Upper lobe of left lung (tissue), 6 donors: Measurements from ENCODE around the gene OR52E5. TPM values are rescaled to one million over a fixed set of nuclear protein-coding genes. Genes with fewer than 3 reads are reported as not detected.

Experiments used
- ATAC-seq, 2 donors: fragments of 200-7000 bp; cut with Tn5 transposase; one replicate each; pipeline ENCODE4 v1.9.1; 2022; ENCODE audit warnings: mild to moderate bottlenecking in 2 of 2, moderate library complexity in 2 of 2; ENCODE audit not compliant: low FRiP score in 2 of 2
- DNase-seq, 2 donors: peaks; one replicate each; pipeline ENCODE4 v3.0.0-alpha.2; 2019 to 2020
- H3K27ac ChIP-seq, 4 donors: fragments of 200-600 bp; sonication (generic); one replicate each; pipeline ENCODE4 v1.5.1; 2016 to 2019
- H3K27me3 ChIP-seq, 4 donors: fragments of 200-600 bp; sonication (generic); one replicate each; pipeline ENCODE4 v1.5.1; 2017 to 2019
- H3K36me3 ChIP-seq, 4 donors: fragments of 200-600 bp; sonication (generic); one replicate each; pipeline ENCODE4 v1.5.1; 2016 to 2019
- H3K4me1 ChIP-seq, 4 donors: fragments of 200-600 bp; sonication (generic); one replicate each; pipeline ENCODE4 v1.5.1; 2018 to 2019
- H3K4me3 ChIP-seq, 4 donors: fragments of 200-600 bp; sonication (generic); one replicate each; pipeline ENCODE4 v1.5.1; 2017 to 2019; ENCODE audit warnings: mild to moderate bottlenecking in 2 of 4, moderate library complexity in 1 of 4
- H3K9me3 ChIP-seq, 4 donors: fragments of 200-600 bp; sonication (generic); one replicate each; pipeline ENCODE4 v1.5.1; 2018 to 2019
- EP300 ChIP-seq, 4 donors: sonication (generic); formaldehyde crosslinking; IDR thresholded peaks; one replicate each; pipeline ENCODE4 v1.5.1; 2017; ENCODE audit warnings: antibody characterized with exemption in 4 of 4, control low read depth in 2 of 4
- POLR2A ChIP-seq, 4 donors: fragments of 450-650 bp; IDR thresholded peaks; one replicate each; pipeline ENCODE4 v1.5.1; 2016 to 2017; ENCODE audit warnings: antibody characterized with exemption in 4 of 4, mild to moderate bottlenecking in 2 of 4
- POLR2AphosphoS5 ChIP-seq, 2 donors: sonication (generic); formaldehyde crosslinking; IDR thresholded peaks; one replicate each; pipeline ENCODE4 v1.5.1; 2017; ENCODE audit warnings: antibody characterized with exemption in 2 of 2
- WGBS, 2 donors: methylation state at CpG; one replicate each; pipeline ENCODE4 v1.1.5; 2017 to 2018; 5-methylcytosine and 5-hydroxymethylcytosine counted together
- total RNA-seq, 6 donors: library from RNA; depleted of rRNA in 4 of 6; stranded (reverse); fragments of >200 nt in 4 of 6; gene quantifications; one replicate each; pipeline versions ENCODE4 v1.1.0 to v1.2.1, GENCODE V29; 2016 to 2021
- TF ChIP-seq, protein P1 (sequence below), 6 experiments: fragments of 450-650 bp in 4 of 6; fragments of 200-600 bp in 2 of 6; sonication (generic) in 2 of 6; IDR thresholded peaks; one replicate each; pipeline ENCODE4 v1.5.1; 2016 to 2019; ENCODE audit warnings: antibody characterized with exemption in 6 of 6
- donor health status: DM: no; HTN: no; CAD: no; lungs with moderate emphysema.
- donor health status: DM: no; HTN: yes; CAD: no; lungs with severe emphysema.

Gene OR52E5
- total RNA-seq, 6 donors from 2014 or later: not detected

DNA sequence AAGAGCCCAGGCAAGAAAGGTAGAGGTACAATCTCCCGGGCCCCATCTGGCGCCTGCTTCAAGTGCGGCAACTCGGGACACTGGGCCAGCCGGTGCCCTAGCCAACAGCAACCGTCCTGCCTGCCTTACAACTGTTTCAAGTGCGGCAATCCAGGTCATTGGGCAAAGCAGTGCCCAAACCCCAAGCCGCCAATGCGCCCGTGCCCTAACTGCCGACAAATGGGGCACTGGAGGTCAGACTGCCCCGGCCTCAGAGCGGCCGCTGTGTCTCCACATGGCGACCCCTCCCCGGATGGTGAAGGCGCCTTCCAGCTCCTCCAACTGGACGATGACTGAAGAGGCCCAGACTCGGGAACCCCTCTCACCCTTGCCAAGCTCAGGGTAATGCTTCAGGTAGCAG lies 37.6 kb downstream of the OR52E5 start:
- Histone ChIP-seq H3K4me3 (no peak overlapping the region), H3K36me3 (no peaks in the 10 kb centered on the region), H3K27me3 (no peaks in the 10 kb centered on the region), H3K27ac (no peak overlapping the region), H3K4me1 (no peaks in the 10 kb centered on the region), H3K9me3 (peaks cover 0 to 5% (median 0%) of the 10 kb centered on the region in 4 donors)
- no peak for TF ChIP-seq POLR2A (IDR thresholded peaks at IDR 0.05)
- TF ChIP-seq, protein P1, sequence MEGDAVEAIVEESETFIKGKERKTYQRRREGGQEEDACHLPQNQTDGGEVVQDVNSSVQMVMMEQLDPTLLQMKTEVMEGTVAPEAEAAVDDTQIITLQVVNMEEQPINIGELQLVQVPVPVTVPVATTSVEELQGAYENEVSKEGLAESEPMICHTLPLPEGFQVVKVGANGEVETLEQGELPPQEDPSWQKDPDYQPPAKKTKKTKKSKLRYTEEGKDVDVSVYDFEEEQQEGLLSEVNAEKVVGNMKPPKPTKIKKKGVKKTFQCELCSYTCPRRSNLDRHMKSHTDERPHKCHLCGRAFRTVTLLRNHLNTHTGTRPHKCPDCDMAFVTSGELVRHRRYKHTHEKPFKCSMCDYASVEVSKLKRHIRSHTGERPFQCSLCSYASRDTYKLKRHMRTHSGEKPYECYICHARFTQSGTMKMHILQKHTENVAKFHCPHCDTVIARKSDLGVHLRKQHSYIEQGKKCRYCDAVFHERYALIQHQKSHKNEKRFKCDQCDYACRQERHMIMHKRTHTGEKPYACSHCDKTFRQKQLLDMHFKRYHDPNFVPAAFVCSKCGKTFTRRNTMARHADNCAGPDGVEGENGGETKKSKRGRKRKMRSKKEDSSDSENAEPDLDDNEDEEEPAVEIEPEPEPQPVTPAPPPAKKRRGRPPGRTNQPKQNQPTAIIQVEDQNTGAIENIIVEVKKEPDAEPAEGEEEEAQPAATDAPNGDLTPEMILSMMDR (IDR thresholded peaks at IDR 0.05): no peak
- DNase-seq (peak in 1 of 2 donors; percentile 68), ATAC-seq (no peak)
- WGBS, 2 donors: 89 to 92% methylated on average over 9 to 19 of the region's 19 CpGs

DNA sequence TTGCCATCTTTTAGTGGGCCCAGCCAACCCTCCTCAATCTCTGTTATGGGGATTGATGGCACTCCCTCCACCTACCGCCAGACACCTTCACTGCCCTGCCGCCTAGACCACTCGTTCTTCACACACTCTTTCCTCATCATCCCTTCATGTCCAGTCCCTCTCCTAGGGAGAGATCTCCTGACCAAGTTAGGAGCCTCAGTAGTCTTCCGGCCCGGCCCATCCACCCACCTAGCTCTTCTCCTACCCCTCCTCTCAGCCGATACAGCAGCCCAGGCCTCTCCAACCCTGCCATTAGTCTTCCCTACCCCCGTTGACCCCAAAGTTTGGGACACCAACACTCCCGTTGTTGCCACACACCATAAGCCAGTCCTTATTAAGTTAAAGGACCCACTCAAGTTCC lies 38.1 kb downstream of the OR52E5 start:
- DNase-seq: no peak
- H3K27me3 ChIP-seq: no peaks in the 10 kb centered on the region
- no peaks in the 10 kb centered on the region for H3K4me1 ChIP-seq
- no peaks in the 10 kb centered on the region for H3K36me3 ChIP-seq
- H3K27ac ChIP-seq: no peak overlapping the region
- H3K4me3 ChIP-seq: no peak overlapping the region
- TF ChIP-seq POLR2A (IDR thresholded peaks at IDR 0.05): no peak
- TF ChIP-seq POLR2AphosphoS5 (IDR thresholded peaks at IDR 0.05): no peak
- no peak for TF ChIP-seq EP300 (IDR thresholded peaks at IDR 0.05)
- TF ChIP-seq, protein P1 (IDR thresholded peaks at IDR 0.05): no peak
- peak in 1 of 2 donors; percentile 71 for ATAC-seq
- 94 to 95% methylated on average over 8 of the region's 8 CpGs for WGBS, 2 donors
- H3K9me3 ChIP-seq: peaks cover 0 to 7% (median 0%) of the 10 kb centered on the region in 4 donors

DNA sequence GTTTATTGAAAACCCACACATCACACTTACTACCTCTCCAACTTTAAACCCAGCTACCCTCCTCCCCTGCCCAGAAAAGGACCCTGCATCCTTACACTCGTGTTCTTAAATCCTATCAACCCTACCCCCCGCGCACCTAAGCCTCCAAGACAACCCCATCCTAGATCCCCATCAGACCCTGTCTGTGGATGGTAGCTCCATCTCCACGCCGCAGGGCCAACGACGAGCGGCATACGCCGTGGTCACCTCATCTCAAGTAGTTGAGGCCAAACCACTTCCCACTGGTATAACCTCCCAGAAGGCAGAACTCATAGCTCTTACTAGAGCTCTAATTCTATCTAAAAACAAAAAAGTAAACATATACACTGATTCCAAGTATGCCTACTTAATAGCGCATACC lies 39.7 kb downstream of the OR52E5 start:
- DNase-seq: peak in 1 of 2 donors; percentile 56
- 93 to 95% methylated on average over 11 of the region's 11 CpGs for whole genome bisulfite sequencing, 2 donors
- Histone ChIP-seq H3K9me3 (peaks cover 0 to 7% (median 0%) of the 10 kb centered on the region in 4 donors), H3K4me3 (no peak overlapping the region), H3K27me3 (no peaks in the 10 kb centered on the region), H3K27ac (no peak overlapping the region), H3K4me1 (no peaks in the 10 kb centered on the region), H3K36me3 (no peaks in the 10 kb centered on the region)
- TF ChIP-seq EP300 (IDR thresholded peaks at IDR 0.05): no peak
- TF ChIP-seq POLR2AphosphoS5 (IDR thresholded peaks at IDR 0.05): no peak
- TF ChIP-seq, protein P1 (IDR thresholded peaks at IDR 0.05): no peak
- TF ChIP-seq POLR2A (IDR thresholded peaks at IDR 0.05): no peak
- no peak for ATAC-seq

DNA sequence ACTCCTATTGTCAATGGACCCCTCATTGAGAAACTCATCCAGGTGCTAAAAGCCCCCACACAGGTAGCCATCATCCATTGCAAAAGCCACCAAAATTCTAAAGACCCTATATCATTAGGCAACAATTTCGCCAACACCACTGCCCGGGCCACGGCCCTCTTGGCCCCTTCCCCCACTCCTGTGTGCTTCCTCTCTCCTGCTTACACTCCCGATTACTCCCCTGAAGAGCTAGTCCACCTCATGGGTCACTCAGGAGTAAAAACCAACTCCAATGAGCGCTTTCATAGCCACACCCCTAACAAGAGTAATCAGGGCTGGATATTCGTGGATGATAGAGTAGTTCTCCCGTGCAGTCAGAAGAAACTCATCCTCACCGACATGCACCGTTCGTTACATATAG lies 40.1 kb downstream of the OR52E5 start:
- 84 to 91% methylated on average over 10 of the region's 10 CpGs for WGBS, 2 donors
- H3K27me3 ChIP-seq: no peaks in the 10 kb centered on the region
- H3K4me1 ChIP-seq: no peaks in the 10 kb centered on the region
- H3K4me3 ChIP-seq: no peak overlapping the region
- TF ChIP-seq EP300 (IDR thresholded peaks at IDR 0.05) (no peak), POLR2A (IDR thresholded peaks at IDR 0.05) (no peak), POLR2AphosphoS5 (IDR thresholded peaks at IDR 0.05) (no peak)
- TF ChIP-seq, protein P1 (IDR thresholded peaks at IDR 0.05): no peak
- no peaks in the 10 kb centered on the region for H3K36me3 ChIP-seq
- ATAC-seq: no peak
- no peak for DNase-seq
- H3K27ac ChIP-seq: no peak overlapping the region
- peaks cover 0 to 7% (median 0%) of the 10 kb centered on the region in 4 donors for H3K9me3 ChIP-seq

DNA sequence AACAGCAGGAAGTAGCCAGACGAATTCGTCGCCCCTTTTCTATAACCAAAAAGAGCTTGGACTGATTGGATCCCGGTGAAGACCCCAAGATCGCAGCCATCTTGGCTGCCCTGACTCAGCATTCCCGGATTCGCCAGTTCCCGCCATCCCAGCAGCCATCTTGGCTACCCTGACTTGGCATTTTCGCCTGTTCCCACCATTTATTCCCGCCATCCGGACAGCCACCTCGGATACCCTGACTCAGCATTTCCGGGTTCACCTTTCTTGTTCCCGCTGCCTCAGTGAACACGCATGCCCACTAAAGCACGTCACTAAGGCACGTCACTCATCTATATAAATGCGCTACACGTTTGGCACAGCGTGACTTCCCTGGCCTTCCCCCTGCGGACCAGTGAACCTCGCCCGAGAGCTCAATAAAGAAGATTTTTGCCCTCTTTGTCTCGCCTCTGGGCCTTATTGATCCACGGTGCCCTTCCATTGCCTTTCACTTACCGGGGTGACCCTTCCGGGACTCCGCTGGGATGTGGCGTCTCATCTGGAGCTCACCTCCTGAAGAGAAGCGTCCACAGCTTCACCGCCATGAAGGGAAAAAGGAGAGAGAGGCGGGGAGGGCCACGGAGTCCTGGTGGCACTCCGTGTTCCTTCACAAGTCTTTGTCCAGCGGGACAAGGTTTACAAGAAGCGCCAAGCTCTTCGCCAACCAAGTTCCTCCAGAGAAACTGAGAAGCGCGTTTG lies 45.0 kb downstream of the OR52E5 start:
- no peaks in the 10 kb centered on the region for H3K27me3 ChIP-seq
- H3K4me3 ChIP-seq: no peak overlapping the region
- TF ChIP-seq POLR2A (IDR thresholded peaks at IDR 0.05) (no peak), POLR2AphosphoS5 (IDR thresholded peaks at IDR 0.05) (no peak), EP300 (IDR thresholded peaks at IDR 0.05) (no peak)
- TF ChIP-seq, protein P1 (IDR thresholded peaks at IDR 0.05): no peak
- H3K4me1 ChIP-seq: no peaks in the 10 kb centered on the region
- peaks cover 0 to 7% (median 0%) of the 10 kb centered on the region in 4 donors for H3K9me3 ChIP-seq
- ATAC-seq: no peak
- WGBS, 2 donors: 89 to 92% methylated on average over 39 of the region's 39 CpGs
- no peaks in the 10 kb centered on the region for H3K36me3 ChIP-seq
- DNase-seq: no peak
- H3K27ac ChIP-seq: no peak overlapping the region
